ENCODE measurements around the gene ZNF609.

ZNF609 gene

DNA sequence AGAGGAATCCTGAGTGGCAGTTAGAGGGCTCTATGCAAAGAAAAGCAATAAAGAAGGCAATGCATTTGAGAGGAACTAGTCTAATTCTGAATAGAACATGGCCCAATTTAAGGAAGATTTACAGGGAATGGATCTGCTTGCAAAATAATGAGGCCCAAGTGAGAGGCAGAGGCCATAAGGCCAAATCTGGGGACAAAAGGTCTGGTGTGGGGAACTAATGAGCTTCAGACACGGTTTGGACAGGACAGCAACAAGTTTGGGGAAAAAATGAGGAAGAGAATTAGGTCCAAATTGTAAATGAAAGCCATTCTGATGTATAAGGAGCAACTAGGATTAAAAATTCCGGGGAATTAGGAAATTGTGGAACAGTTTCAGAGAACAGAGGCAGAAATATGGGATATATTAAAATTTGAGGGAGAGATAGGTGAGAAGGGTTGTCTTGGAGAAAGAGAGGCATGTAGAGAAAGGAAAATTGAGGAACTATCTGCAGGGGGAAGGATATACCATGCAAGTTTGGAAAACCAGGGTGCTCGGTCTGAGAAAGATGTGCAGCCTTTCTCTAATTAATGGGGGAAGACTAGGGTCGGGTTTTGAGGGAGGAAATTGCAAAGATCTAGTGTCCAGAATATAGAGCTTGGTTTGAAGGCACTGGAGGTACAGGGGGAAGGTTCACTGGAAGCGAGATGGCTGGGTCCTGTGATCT is 241.3 kb downstream of the ZNF609 start:
- no peak for FAIRE-seq

DNA sequence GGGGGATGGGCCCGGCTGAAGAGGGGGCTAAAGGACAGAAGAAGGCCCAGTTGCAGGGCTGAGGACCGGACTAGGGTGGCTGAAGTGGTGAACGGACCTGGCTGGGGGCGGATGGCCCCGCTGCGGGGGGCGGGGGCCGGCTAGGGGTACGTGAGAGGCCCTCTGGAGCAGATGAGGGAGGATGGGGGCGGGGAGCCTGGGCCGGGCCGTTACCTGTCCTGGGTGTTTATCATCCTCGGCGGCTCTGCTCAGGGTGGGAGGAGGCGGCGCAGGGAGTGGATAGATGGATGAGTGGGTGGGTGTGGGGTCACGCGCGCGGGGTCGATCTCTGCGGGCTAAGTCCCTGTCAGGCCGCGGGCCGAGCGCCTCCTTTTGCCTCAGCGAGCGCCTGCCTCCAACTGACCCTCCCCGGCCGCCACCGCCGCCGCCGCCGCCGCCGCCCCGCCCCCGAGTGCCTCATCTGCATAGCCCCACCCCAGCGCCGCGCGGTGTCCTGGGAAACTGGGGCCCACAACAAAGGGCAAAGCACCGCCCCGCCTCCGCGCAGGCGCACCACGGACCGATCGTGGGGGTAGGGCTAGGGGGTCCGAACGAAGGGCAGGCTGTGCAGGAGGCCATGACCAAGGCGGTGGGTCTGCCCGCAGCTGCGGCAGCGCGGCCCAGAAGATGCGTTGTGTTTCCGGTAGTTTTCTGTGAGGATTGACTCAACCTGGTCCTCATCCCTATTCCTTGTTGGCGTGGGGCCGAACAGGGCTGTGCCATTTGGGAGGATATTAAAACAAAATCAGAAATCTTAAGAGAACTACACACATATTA is 242.6 kb downstream of the ZNF609 start:
- no peak for FAIRE-seq

DNA sequence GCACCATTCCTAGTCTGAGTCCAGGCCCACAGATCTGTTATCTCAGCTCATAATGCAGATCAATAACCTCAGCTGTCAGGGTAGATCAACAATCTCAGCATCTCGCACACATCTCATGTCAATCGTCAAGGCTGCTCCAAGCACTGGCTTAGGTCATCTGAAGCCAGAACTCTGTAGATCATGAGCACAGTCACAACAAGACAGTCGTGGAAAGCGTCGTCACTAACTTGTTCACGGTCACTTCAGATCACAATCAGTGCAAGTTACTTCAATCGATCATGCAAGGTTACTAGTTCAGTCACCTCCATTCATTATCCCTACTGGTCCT is 243.2 kb downstream of the ZNF609 start:
- FAIRE-seq, result no peak

DNA sequence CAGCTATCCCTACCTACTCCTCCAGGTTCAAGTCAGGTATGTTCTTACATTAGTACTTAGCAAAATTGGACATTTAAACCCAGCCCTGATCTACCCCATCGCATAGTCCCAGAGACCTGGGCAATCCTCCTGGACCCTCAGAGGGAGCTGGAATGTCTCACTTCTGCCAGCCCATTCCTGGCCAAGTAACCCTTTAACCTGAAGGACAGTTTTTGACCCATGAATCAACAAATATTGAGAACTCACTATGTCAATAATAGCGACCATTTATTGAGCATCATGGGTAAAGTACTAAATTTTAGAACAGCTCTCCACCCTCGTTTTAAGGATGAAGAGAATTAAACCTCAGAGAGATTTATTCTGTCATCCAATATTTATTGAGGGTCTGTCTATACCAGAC is 244.6 kb downstream of the ZNF609 start:
- FAIRE-seq, result no peak

DNA sequence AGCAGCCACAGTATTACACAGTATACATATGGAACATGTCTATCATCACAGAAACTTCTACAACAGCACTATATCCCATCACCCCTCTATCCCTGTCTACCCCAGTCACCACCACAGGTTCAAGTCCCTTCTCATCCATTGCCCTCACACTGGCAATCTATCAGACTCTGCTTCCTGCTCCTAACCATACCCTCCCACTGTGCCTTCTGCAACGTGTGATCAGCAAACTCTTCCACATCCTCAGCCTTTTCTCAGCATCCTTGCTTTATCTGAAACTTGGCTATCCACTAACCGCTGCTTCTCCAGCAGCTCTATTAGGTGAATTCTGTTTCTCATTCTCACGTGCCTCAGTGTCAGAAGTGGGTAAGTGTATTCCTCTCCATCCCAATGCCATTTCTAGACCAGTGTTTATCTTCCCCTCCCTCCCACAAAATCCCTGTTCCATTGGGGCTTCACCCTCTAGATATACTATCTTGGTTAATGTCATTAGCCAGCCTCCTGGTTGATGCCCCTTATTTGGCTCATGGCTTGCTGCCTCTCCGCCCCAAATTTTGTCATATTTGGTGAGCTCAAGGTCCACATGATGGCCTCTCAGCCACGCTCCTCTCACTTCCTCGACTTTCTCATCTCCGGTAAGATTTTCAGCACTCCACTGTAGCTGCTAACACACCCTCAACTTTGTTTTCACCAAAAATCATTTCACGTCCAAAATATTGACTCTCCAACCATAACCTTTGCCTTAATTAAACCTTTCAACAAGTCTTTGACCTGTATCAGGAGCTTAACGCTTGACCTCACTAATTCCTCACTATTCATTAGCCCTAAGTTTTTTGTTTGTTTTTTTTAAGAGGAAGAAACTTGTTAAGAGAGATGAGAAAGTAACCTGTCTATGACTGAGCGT is 245.9 kb downstream of the ZNF609 start:
- no peak for FAIRE-seq

DNA sequence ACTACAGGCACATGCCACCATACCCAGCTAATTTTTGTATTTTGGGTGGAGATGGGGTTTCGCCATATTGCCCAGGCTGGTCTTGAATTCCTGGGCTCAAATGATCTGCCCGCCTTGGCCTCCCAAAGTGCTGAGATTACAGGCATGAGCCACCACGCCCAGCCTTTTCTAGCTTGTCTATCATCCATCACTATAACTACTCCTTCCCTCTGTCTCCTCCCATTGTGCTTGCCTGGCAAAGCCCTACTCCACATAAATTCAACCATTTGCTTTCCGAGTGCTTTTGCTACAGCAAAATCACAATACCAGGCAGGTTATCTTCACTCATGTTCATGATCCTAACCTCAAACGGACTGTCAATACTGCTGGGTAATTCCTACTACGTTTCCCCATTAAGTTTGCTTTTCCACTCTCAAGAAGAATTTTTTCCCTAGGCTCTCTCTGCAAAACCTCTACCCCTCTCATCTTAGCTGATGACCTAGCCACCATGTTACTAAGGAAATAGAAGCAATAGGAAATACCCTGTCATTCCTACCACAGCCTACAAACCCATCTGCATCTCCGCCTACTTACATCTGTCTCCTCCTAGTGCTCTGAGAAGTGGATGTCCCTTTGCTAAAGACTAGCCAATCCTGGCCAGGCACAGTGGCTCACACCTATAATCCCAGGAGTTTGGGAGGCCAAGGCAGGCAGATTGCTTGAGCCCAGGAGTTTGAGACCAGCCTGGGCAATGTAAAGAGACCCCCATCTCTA is 250.5 kb downstream of the ZNF609 start:
- no peak for FAIRE-seq

DNA sequence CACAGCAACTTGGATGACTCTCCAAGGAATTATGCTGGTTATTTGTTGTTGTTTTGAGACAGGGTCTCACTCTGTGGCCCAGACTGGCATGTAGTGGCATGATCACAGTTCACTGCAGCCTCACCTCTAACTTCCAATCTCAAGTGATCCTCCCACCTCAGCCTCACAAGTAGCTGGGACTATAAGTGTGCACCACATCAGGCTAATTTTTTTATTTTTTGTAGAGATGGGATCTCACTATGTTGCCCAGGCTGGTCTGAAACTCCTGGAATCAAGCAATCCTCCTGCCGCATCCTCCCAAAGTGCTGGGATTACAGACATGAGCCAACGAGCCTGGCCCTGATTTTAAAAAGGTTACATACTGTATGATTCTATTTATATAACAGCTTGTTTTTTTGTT is 252.0 kb downstream of the ZNF609 start:
- no peak for FAIRE-seq

DNA sequence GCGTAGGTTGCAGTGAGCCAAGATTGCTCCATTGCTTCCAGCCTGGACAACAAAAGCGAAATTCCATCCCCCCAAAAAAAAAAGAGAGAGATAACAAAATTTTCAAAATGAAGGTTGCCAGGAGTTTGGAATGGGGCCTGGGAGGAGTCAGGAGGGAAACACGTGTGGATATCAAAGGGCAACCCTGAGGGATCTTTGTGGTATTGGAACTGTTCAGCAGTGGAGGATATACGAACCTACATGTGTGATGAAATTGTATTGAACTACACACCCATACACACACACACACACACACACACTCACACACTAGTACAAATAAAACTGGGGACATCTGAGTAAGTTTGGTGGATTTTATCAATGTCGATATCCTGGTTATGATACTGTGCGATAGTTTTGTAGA is 253.2 kb downstream of the ZNF609 start:
- FAIRE-seq, result no peak

DNA sequence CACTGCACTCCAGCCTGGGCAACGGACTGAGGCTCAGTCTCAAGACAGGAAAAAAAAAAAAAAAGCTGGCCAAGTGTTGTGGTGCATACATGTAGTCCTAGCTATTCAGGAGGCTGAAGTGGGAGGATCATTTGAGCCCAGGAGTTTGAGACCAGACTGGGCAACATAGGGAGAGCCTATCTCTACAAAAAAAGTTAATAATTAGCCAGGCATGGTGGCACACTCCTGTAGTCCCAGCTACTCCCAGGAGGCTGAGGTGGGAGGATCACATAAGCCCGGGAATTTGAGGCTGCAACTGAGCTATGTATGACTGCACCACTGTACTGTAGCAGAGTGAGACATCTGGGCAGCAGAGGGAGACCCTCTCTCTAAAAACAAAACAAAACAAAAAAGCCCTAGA is 256.1 kb downstream of the ZNF609 start:
- no peak for FAIRE-seq

DNA sequence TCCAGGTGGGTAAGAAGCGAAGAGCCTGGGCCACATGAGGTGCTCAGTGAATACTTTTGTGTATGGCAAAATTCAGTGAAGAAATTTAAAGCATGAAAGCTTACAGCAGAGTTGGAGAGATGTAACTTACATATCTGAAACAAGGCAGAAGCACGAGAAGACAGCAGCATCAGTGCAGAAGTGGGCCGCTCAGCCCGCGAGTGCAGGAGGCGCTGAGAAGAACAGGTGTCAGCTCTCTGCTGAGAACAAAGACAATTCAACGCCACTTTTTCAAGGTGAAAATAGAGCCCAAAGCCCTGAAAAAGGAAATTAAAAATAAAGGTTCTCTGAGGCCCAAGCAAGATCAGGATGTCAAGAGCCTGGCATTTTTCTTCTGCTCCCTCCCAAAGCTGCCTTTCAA is 256.8 kb downstream of the ZNF609 start:
- FAIRE-seq, result no peak

DNA sequence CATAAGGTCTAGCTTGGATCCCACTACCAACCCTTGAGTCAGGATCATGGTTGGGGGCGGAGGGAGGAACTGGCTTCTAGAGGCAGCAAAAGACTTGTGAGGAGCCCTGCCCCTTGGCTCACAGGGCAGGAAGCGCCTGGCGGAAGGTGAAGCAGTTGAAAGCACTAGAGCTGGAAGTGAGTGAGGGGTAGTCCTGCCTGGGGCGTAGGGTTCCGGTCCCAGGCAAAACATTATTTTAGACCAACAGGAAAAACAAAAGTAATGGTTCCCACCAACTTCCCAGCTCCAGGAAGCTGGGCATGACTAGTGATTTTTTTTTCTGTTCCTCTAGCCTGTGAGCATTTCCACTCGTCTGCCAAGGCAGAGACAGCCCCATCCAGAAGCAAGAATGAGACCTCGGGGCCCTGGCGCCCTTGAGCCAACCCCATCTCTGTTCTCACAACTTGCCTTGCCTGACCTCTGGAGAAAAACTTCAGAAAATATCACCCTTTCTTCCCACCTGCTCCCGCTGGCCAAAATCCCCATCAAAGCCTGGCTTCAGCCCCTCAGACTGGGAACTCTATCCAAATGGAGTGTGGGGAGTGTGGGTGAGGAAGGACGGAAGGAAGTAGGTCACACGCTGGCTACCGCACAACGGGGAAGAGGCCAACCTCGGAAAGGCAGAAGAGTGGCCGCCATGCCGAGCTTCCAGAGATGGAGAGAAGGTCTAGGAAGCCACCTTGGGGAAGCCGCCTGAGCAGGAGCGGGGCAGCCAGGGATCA is 257.5 kb downstream of the ZNF609 start:
- no peak for FAIRE-seq

DNA sequence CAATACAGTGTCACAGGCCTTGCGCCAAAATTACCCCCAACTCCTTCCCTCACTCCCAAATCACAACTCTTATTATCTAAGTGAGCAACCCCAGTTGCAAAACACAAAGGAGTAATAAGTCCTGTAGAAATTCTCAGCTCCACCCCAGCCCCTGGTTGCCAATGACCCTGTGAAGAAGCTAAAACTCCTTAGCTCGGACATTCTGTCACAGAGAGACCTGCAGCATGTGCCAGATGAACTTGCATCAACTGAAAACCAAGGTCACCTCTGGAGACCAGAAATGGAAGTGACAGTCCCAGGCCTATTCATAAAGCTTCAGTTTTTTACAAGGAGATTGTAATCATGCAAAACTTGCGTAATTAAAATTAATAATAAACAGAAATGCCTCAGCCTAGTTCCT is 259.8 kb downstream of the ZNF609 start:
- FAIRE-seq, result no peak

DNA sequence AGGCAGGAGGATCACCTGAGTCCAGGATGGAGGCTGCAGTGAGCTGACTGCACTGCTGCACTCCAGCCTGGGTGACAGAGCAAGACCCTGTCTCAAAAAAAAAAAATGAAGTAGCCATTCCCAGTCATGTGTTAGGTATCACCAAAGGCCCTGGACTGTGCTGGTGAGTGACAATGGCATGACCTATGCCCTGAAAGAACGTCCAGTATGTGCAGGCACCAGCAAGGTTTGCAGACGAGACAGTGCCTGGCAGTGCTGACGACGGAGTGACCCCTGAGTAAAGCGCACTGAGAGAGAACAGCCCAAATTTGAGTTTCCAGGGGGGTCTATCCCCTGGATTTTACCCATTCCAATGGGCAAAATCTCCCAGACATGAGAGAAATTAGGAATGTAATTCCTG is 269.8 kb downstream of the ZNF609 start:
- no peak for FAIRE-seq

DNA sequence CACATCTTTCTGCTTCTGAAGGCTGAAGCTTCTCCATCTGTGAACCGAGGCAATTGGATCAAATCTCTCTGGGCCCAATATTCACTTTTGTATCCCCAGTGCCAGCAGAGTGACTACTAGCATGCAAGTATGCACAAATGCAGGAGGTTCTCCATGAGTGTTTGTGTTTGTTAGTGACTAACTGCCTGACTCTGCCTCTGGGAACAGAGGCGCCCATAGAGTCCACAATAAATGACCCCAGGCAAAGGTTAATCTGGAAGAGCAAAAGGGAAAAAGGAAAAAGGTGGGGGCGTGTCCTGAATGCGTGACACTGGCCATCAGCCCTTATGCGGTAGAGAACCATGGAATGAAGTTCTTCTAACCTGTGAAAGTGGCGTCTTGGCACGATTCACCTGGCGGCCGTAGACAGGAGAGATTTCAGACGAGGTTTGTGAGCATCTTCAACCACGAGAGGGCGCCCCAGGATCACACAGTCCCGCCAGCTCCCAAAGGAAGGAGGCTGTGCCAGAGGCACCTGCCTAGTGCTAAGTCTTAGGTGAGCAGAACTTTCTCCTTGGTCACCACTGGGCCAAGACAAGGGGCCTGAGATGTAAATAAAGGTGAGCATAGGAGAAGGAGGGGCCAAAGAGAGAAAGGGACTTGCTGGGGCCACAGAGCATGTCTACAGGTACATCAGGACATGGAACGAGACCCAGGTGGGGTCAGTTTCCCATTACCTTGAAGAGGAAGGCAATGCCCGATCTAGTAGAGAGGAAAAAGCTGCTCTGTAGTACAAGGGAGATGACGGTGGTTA is 270.8 kb downstream of the ZNF609 start:
- no peak for FAIRE-seq

DNA sequence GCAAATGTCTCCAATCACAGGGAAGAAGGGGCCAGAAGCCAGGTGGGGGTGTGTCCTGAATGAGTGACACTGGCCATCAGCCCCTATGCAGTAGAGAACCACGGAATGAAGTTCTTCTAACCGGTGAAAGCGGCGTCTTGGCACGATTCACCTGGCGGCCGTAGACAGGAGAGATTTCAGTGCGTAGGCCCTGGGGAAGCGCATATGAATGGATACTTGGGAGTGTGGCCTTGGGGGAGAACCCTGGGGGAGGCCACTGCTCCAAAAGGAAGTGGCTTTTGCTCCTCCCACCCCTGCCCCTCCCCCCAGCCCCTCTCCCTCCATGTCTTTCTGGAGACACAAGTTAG is 271.4 kb downstream of the ZNF609 start:
- FAIRE-seq, result no peak

DNA sequence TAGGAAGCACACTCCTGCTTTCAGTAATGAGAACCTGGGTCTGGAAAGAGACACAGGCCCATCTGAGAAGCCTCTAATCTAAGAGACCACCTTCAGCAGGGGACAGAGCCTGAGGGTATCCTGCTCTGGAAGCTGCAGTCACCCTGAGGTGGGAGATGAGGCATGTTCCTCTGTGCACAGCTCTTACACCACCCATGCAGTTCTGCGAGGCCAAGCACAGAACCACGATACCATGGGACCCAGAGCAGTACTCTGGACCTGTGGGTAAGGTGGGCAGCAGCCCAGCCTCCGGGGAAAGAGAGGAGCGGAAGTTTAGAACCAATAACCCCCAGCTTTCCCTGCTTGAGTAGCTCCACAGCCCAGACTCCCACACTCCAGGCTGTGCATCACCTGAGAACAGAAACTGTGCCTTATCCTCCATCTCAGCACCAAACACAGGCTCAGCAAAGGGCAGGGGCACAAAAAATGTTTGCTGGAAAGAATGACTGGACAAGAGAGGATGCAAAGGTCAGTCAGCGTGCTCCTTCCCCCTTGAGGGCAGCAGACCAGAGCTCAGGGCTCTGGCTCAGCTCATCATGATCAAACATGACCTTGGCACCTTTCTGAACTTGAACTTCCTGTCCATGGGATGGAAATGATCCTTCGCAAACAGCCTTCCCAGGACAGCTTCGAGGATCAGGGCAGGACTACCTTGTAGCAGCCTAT is 271.9 kb downstream of the ZNF609 start:
- FAIRE-seq, result no peak
